ENCODE results near the gene C6orf136. TPM values are rescaled to one million over a fixed set of nuclear protein-coding genes. Genes with fewer than 3 reads are reported as not detected.

Gene C6orf136
- total RNA-seq, 1 experiment from 2014 or later, result 34.8 TPM

DNA sequence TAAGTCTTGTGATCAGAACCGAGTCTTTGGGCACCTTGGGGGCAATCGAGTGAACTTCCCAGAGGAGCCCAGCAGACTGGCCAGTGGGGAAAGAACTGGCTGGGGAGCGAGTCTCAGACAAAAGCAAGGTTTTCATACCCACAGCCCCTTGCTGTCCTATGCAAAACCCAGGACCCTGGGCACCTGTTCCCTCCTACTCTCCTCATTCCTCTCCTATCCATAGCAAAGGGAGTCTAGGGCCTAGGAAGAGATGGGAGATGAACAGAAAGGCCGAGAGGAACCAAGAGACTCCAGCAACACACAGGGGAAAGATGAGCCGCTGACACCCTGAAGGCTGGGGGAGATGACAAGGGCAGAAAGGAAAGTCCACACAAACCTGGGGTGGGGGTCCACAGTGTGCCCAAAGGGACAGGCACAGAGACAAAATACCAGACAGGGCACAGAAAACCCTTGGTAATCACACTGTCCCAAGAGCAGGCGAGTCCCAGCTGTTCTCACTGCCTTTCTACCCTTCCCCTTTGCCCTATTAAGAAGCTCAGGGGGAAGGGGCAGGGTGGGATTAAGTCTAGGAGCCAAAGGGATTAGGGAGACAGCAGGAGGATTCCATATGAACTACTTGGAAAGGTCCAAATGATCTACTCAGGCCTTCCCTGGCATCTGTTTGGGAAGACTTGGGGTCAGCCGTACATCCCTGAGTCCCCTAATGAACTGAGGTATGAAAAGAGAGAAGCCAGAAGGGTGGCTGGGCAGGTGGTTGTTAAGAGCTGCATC, 33.0 kb downstream of the C6orf136 start:
- Histone ChIP-seq H2AFZ (ENCODE audit: low read depth, low read length, poor library complexity, severe bottlenecking) (no peak overlapping the region), H3K4me1 (ENCODE audit: control insufficient read depth in 1 of 2, insufficient read depth in 2 of 2, low read length in 2 of 2) (peaks cover 27 to 42% of the 10 kb centered on the region in 2 experiments), H3K9me3 (ENCODE audit: control insufficient read depth in 1 of 2, insufficient read depth in 1 of 2, low read depth in 1 of 2, low read length in 2 of 2) (no peaks in the 10 kb centered on the region), H3K9ac (ENCODE audit: low read length) (no peak overlapping the region), H4K20me1 (ENCODE audit: insufficient read depth) (no peaks in the 10 kb centered on the region), H3K27me3 (ENCODE audit: insufficient read depth, low read length) (no peaks in the 10 kb centered on the region), H3K79me2 (ENCODE audit: insufficient read depth, low read length) (peaks cover 43% of the 10 kb centered on the region), H3K4me3 (replicated peaks in 1 of 2; ENCODE audit: low read depth in 1 of 2, low read length in 2 of 2) (no peak overlapping the region), H3K27ac (ENCODE audit: low read depth, low read length) (0 out of 2 replicates have a peak overlapping the region, but pooled peaks have one; percentile 8), H3K9me2 (ENCODE audit: insufficient read depth) (no peaks in the 10 kb centered on the region), H3K36me3 (ENCODE audit: control insufficient read depth in 1 of 2, insufficient read depth in 2 of 2, low read length in 2 of 2) (peaks cover 9 to 19% of the 10 kb centered on the region in 2 experiments; a peak in 3 of 4 replicates), H3K4me2 (ENCODE audit: low read length) (no peak overlapping the region)
- BruUV-seq (replicated peaks), result no TSS peak
- ChIA-PET RAD21 (ENCODE audit: low non-redundant PET in 1 of 2, low total read pairs in 2 of 2, uncharacterized antibody in 2 of 2, unreplicated experiment in 2 of 2) (interaction anchor here (1.9 to 2.0 kb wide), 2 partner anchors 51 kb away, joined by 20 to 22 read pairs; no protein-coding TSS in a partner anchor), POLR2A (interaction anchor here (0.8 to 2.6 kb wide), 7 partner anchors 7 to 62 kb away, joined by 3 to 15 read pairs (median 5); partner anchors contain the start of genes MDC1, MRPS18B and PPP1R10), CTCF (interaction anchor here (0.9 to 3.9 kb wide), 11 partner anchors 8 to 687 kb away, joined by 3 to 70 read pairs (median 8); partner anchors contain the start of genes MDC1 and TUBB)
- TF ChIP-seq CEBPB (IDR thresholded peaks at IDR 0.05; ENCODE audit: low read depth) (no peak), POLR2AphosphoS5 (IDR thresholded peaks at IDR 0.05; ENCODE audit: low read depth, low read length) (no peak), FOSL1 (IDR thresholded peaks at IDR 0.05; ENCODE audit: low read depth) (no peak), JUND (IDR thresholded peaks at IDR 0.05) (no peak), SP1 (IDR thresholded peaks at IDR 0.05; ENCODE audit: low read depth) (no peak), POLR2A (IDR thresholded peaks at IDR 0.05; ENCODE audit: borderline replicate concordance, extremely low read depth, insufficient read depth, insufficient read length) (no peak), SRF (IDR thresholded peaks at IDR 0.05; ENCODE audit: low read depth) (no peak)
- TF ChIP-seq, protein P1, sequence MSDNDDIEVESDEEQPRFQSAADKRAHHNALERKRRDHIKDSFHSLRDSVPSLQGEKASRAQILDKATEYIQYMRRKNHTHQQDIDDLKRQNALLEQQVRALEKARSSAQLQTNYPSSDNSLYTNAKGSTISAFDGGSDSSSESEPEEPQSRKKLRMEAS (IDR thresholded peaks at IDR 0.05), result no peak
- TF ChIP-seq, protein P2, sequence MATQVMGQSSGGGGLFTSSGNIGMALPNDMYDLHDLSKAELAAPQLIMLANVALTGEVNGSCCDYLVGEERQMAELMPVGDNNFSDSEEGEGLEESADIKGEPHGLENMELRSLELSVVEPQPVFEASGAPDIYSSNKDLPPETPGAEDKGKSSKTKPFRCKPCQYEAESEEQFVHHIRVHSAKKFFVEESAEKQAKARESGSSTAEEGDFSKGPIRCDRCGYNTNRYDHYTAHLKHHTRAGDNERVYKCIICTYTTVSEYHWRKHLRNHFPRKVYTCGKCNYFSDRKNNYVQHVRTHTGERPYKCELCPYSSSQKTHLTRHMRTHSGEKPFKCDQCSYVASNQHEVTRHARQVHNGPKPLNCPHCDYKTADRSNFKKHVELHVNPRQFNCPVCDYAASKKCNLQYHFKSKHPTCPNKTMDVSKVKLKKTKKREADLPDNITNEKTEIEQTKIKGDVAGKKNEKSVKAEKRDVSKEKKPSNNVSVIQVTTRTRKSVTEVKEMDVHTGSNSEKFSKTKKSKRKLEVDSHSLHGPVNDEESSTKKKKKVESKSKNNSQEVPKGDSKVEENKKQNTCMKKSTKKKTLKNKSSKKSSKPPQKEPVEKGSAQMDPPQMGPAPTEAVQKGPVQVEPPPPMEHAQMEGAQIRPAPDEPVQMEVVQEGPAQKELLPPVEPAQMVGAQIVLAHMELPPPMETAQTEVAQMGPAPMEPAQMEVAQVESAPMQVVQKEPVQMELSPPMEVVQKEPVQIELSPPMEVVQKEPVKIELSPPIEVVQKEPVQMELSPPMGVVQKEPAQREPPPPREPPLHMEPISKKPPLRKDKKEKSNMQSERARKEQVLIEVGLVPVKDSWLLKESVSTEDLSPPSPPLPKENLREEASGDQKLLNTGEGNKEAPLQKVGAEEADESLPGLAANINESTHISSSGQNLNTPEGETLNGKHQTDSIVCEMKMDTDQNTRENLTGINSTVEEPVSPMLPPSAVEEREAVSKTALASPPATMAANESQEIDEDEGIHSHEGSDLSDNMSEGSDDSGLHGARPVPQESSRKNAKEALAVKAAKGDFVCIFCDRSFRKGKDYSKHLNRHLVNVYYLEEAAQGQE (IDR thresholded peaks at IDR 0.05; ENCODE audit: low read depth), result no peak
- DNase-seq (ENCODE audit: low read depth, low spot score) (no peak), ATAC-seq (no peak)
- intact Hi-C loops (cut with micrococcal nuclease), result loop anchor here (1.0 to 5.0 kb wide), 5 partner anchors 42 to 407 kb away; no protein-coding TSS in a partner anchor
